Keratinocyte (primary cell): ENCODE data around the gene SPATS2.

Experiments used
- CTCF ChIP-seq, 3 experiments: IDR thresholded peaks in 1 of 3; conservative IDR thresholded peaks in 1 of 3; optimal IDR thresholded peaks in 1 of 3; 2 replicates in 2 of 3; 3 replicates in 1 of 3; pipeline versions ENCODE3 to v1.5.1; 2011; ENCODE audit warnings: low read length in 3 of 3, mild to moderate bottlenecking in 3 of 3, moderate library complexity in 2 of 3, control low read depth in 1 of 3, inconsistent platforms in 1 of 3; ENCODE audit not compliant: insufficient read depth in 2 of 3; ENCODE audit errors: extremely low read depth in 1 of 3
- EZH2 ChIP-seq: IDR thresholded peaks from one replicate; pipeline ENCODE4 v1.6.1; 2012; ENCODE audit warnings: inconsistent platforms, mild to moderate bottlenecking, low read length, moderate library complexity

DNA sequence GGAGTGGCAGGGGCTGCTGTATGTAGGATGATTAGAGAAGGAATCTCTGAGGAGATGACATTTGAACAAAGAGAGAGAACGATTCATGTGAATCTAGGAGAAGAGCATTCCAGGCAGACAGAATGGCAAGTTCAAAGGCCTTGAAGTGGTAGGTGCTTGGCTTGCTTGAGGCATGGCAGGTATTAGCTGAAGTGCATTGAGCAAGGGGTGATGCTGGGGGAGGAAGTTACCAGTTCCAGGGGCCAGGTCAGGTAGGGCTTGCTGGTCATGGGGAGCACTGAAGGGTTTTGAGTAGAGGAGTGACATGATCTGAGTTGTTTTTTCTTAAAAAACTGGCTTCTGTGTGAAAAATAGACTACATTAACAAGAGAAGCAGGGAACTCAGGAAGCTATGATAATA lies 71.8 kb downstream of the SPATS2 start:
- TF ChIP-seq CTCF (optimal IDR thresholded peaks at IDR 0.05 in 1 of 3, IDR thresholded peaks at IDR 0.05 in 1 of 3, conservative IDR thresholded peaks at IDR 0.05 in 1 of 3; ENCODE audit: extremely low read depth in 1 of 3, insufficient read depth in 2 of 3, low read length in 3 of 3), result no peak
- no peak for TF ChIP-seq EZH2
